Chondrocyte (in vitro differentiated cells): ENCODE measurements around the gene FHIT. TPM values are rescaled to one million over a fixed set of nuclear protein-coding genes. Genes with fewer than 3 reads are reported as not detected.

Experiments
- DNase-seq: peaks from one replicate; pipeline ENCODE4 v3.0.0; 2021; ENCODE audit warnings: mixed read lengths, low spot score
- H3K27ac Mint-ChIP-seq: one replicate; pipeline ENCODE4 v1.8.0; 2021; ENCODE audit warnings: mild to moderate bottlenecking, moderate library complexity, mixed read lengths; ENCODE audit not compliant: unreplicated experiment
- H3K27me3 Mint-ChIP-seq: 2 replicates; pipeline ENCODE4 v1.8.0; 2021; ENCODE audit warnings: low read depth, mixed read lengths
- H3K36me3 Mint-ChIP-seq: 2 replicates; pipeline ENCODE4 v1.8.0; 2021; ENCODE audit warnings: low read depth, mixed read lengths
- H3K4me1 Mint-ChIP-seq: 2 replicates; pipeline ENCODE4 v1.8.0; 2021; ENCODE audit warnings: low read depth, mild to moderate bottlenecking, mixed read lengths
- H3K4me3 Mint-ChIP-seq: one replicate; pipeline ENCODE4 v1.8.0; 2021; ENCODE audit warnings: mild to moderate bottlenecking, moderate library complexity, mixed read lengths; ENCODE audit not compliant: unreplicated experiment
- H3K9me3 Mint-ChIP-seq: 2 replicates; pipeline ENCODE4 v1.8.0; 2021; ENCODE audit warnings: low read depth, mixed read lengths
- CTCF ChIP-seq: fragments of 200-600 bp; sonication (generic); IDR thresholded peaks from 2 replicates; pipeline ENCODE4 v1.5.0; 2021; ENCODE audit warnings: antibody characterized with exemption, mild to moderate bottlenecking, moderate library complexity
- total RNA-seq: library from RNA; stranded (reverse); gene quantifications from 3 replicates; pipeline ENCODE4 v1.2.1, GENCODE V29; 2021

FHIT gene
- total RNA-seq, 1 donor from 2014 or later: 3.8 TPM

- Mint-ChIP-seq H3K9me3 (no peaks in the 10 kb centered on the region), H3K4me3 (no peak overlapping the region), H3K27ac (no peak overlapping the region), H3K4me1 (no peaks in the 10 kb centered on the region), H3K36me3 (no peaks in the 10 kb centered on the region), H3K27me3 (peaks cover 27% of the 10 kb centered on the region)
- no peak for DNase-seq
- no peak for TF ChIP-seq CTCF
These were observed 37.2 kb upstream of the FHIT start for GRCh38 chr3:61288446-61288845.

- Mint-ChIP-seq H3K36me3 (no peaks in the 10 kb centered on the region), H3K27ac (no peak overlapping the region), H3K27me3 (peaks cover 8% of the 10 kb centered on the region), H3K9me3 (no peaks in the 10 kb centered on the region), H3K4me1 (no peaks in the 10 kb centered on the region), H3K4me3 (no peak overlapping the region)
- TF ChIP-seq CTCF: no peak
- no peak for DNase-seq
These were observed 32.6 kb upstream of the FHIT start for GRCh38 chr3:61283876-61284275.

- TF ChIP-seq CTCF: no peak
- no peak overlapping the region for H3K27ac Mint-ChIP-seq
- peaks cover 5% of the 10 kb centered on the region for H3K27me3 Mint-ChIP-seq
- no peak overlapping the region for H3K4me3 Mint-ChIP-seq
- H3K36me3 Mint-ChIP-seq: no peaks in the 10 kb centered on the region
- H3K4me1 Mint-ChIP-seq: no peaks in the 10 kb centered on the region
- DNase-seq: no peak
- peaks cover 6% of the 10 kb centered on the region for H3K9me3 Mint-ChIP-seq
These were observed 27.5 kb upstream of the FHIT start for GRCh38 chr3:61278713-61279112.

- Mint-ChIP-seq H3K9me3 (peaks cover 8% of the 10 kb centered on the region), H3K27ac (no peak overlapping the region), H3K27me3 (peaks cover 12% of the 10 kb centered on the region), H3K4me3 (no peak overlapping the region), H3K36me3 (no peaks in the 10 kb centered on the region), H3K4me1 (no peaks in the 10 kb centered on the region)
- no peak for DNase-seq
- no peak for TF ChIP-seq CTCF
These were observed 26.2 kb upstream of the FHIT start for GRCh38 chr3:61277411-61277810.

- H3K36me3 Mint-ChIP-seq: no peaks in the 10 kb centered on the region
- no peaks in the 10 kb centered on the region for H3K4me1 Mint-ChIP-seq
- H3K9me3 Mint-ChIP-seq: peaks cover 8% of the 10 kb centered on the region
- DNase-seq: no peak
- peaks cover 18% of the 10 kb centered on the region for H3K27me3 Mint-ChIP-seq
- H3K27ac Mint-ChIP-seq: no peak overlapping the region
- H3K4me3 Mint-ChIP-seq: no peak overlapping the region
- no peak for TF ChIP-seq CTCF
These were observed 18.2 kb upstream of the FHIT start for GRCh38 chr3:61269435-61269834.
